NOMO-1 (cell line): ENCODE measurements around the gene CD58.
"Not testable (repeated sequence)": the region's sequence is repeated elsewhere in the genome, so short reads cannot be mapped to it uniquely, and the experiment has no call there.

Experiments used
- DNase-seq, 2 experiments: peaks; one replicate each; lab custom pipeline; 2025; ENCODE audit not compliant: unreplicated experiment in 2 of 2; lab: John Stamatoyannopoulos, UW

The CD58 gene, protein sequence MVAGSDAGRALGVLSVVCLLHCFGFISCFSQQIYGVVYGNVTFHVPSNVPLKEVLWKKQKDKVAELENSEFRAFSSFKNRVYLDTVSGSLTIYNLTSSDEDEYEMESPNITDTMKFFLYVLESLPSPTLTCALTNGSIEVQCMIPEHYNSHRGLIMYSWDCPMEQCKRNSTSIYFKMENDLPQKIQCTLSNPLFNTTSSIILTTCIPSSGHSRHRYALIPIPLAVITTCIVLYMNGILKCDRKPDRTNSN

DNA sequence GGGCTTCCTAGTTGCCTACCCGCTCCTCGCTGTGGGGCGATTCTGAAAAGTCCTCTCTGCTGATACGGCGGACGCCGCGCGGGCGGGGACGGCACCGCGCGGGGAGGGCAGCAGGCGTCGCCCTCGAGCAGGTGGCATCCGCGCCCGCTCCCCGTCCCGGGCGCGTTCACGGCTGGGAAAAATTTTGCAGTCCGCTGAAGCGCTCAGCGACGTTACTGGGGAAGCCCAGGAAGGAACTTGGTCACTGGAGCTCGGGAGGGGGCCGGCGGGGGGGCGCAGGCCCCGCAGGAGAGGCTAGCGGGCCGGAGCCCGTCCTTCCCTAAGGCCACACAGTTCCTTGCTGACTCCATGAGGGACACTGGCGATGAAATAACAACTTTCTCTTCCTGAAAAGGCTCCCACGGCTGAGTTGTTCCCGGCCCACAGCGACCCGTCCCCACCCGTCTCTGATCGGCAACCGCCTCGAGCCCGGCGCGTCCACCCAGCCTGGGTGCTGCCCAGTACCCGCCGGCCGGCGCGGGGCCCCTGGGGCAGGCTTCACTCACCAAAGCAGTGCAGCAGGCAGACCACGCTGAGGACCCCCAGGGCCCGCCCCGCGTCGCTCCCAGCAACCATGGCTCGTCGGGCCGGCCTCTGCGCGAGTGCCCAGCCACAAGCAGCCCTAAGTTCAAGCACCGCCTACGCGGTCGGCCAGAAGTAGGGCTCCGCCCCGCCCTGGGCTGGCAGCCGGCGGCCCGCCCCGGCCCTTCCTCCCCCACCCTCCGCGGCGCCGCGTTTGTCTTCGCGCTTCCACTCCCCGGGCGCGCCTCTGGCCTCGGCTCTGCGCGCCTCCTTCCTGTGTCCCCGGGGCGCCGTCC is at the start of gene CD58:
Gene CD58 (minus strand): TSS at position 669 of the 857 bp plus-strand sequence. CDS start 54 bp downstream, at position 615.
- DNase-seq: peak; percentile 88 to 95

DNA sequence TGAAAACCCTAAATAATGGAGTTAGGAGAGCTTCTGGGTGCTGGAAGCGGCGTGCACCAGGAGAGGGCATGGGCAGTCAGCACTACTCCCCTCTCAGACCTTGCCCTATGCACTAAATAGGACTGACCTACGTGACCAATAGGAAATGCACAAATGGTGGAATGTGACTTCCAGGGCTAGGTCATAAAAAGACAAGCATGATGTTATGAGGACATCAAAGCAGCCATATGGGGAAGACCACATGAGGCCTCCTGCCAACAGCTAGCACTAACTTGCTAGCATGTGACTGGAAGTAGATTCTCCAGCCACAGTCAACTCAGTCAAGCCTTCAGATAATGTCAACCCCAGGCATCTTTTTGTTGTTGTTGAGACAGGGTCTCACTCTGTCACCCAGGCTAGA is 49.6 kb upstream of the CD58 start:
- DNase-seq: not testable (repeated sequence)

DNA sequence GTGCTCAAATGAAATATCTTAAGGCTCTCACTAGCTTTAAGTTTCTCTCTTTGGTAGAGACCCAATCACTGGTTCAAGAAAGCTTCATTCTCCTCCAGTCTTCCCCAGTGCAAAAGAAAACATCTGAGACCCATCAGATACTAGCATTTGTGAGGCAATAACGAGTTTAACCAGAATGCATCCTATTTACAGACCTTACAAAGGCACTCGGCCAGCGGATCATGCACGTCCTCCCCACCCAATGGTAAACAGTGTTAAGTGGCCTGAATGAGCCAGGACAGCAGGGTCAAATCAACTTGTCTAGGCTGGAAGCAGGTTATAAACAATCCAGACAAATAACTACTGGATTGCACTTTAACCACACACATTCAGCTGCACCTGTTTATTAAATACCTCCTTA is 48.3 kb upstream of the CD58 start:
- not testable (repeated sequence) for DNase-seq

DNA sequence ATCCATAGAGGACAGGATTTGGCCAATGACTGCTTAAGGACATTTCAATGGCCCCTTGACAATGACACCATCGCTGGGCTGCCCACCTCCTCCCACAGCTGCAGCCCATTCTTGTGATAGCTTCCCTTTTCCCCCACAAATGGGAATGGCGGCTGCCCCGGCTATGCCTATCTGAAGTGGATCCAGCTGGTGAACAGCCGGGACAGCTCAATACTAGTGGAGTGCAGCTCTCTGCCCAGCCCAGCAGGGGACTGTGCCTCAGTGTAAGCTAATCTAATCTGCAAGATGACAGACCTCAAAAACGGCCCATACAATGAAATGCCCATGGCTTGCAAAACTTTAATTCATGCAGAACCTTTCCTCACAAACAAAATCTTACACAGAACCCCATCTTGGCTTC is 47.0 kb upstream of the CD58 start:
- DNase-seq: not testable (repeated sequence)

DNA sequence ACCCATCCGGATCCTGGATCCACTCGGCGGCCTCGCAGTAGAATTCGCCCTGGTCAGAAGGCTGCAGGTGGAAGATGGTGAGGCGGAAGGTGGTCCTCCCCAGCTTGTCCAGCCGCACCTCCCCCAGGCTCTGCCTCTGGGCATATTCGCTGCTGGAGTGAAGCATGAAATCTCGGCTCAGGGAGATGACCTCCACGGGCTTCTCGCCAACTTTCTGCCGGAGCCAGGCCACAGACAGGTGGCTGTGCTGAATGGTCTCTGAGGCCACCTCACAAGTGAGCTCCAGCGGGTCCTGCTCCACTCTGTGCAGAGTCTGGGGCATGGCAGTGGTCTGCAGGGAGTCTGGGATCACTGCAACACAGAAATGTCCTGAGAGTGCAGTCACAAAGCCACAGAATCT is 43.0 kb upstream of the CD58 start:
- DNase-seq: not testable (repeated sequence)

DNA sequence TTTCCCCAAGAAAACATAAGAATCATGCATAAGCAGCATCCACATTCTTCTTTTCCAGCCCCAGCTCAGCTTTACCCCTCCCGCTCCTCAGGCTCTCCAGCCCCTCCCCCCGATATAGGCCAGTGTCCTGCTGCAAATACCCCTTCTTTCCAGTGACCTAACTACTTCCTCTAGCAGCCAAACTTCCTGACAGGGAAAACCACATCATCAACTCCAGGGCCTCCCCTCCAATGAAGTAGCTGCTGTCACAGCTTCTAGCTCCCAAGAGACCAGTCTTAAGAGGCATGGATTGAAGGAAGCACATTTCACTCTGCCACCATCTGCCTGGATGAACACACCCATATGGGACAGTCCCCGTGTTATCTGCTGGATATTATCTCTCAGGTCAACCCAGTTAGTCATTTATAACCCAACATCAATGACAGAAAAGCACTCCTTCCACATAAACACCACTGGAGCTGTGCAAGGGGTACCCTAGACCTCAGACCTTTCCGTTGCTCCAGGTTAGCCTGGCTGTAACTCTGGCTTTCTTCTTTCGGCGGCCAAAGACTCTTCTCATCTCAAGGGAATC is 39.1 kb upstream of the CD58 start:
- not testable (repeated sequence) for DNase-seq

DNA sequence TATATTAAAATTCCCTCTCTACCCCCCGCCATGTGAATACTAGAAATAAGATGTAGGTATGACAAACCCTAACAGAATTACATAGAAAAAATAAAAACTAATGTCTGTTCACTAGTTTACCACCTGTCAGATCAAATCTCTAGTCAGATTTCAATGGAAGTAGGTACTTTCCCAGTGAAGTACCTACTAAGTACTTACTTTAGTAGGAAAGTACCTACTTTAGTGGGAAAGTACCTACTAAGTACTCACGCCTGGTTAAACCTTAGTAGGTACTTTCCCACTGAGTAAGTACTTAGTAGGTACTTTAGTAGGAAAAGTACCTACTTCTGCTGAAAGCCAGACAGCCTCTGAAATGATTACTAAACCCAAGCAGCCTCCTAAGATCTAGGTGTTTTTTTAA is 38.0 kb upstream of the CD58 start:
- not testable (repeated sequence) for DNase-seq

DNA sequence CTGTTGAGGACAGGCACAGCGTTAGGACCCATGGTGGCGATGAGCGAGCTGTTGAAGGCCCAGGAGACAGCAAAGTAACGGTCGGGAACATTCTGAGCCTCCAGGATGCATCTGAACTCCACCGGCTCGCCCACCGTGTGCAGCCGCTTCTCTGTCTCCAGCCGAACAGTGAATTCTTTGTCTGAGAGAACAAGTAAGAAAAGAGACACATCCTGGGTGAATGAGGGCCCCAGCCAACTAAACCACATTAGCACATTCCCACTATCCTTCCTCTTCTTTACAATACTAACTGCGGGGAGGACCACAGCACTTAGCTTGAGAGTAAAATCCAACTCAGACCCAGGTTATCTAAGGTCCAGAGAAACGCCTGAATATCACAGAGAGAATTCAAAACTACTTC is 37.3 kb upstream of the CD58 start:
- DNase-seq: not testable (repeated sequence)

DNA sequence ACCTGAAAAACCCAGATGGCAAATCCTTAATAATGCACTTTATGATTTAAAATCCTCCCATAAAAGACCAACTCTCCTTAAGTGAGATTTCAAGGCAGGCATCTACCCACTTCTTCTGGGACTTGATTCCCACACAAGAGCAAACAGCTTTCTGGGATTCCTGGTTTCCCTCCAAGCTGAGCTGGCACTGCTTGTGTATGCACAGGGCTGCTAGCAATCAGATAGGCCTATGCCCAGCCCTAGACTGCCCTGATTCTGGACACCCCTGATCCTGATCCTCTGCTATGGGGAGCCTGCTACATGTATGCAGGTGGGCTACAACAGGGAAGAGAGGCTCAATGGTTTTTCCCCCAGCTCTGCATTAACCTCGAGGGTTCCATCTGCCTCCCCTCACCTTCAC is 36.6 kb upstream of the CD58 start:
- DNase-seq: not testable (repeated sequence)

DNA sequence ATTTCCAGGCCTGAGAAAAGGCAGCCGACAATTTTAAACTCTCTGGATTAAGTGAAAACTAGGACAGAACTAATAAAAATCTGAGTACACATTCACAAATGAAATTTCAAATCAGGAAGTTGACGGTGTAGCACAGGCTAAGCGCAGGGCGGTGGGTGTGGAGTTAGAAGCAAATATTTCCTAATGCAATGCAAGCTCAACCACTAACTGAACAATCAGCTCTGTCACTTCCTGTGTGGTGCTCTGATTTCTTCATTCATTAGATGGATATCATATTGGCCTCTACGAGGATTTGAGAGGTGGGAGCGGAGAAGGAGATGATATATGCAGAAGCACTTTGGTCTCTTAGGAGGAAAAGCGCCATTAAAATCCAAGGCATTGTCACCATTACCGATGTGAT is 35.2 kb upstream of the CD58 start:
- peak; percentile 75 to 93 for DNase-seq

DNA sequence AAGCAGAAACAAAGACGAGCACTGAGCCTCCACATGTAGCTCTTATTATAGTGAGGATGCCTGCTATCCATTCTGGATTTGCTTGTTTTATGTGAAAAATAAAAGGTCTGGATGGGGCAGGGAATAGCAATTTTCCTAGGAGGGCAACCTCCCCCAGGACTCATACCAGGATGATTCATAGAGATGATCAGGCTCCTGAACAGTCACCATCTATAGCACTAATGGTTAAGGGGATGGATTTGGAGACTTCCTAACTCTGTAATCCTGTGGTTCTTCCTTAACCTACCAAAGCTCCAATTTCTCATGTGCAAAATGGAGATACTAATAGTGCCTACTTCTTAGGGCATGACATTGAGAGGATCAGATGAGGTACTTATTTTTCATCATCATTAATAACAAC is 34.5 kb upstream of the CD58 start:
- no peak for DNase-seq

DNA sequence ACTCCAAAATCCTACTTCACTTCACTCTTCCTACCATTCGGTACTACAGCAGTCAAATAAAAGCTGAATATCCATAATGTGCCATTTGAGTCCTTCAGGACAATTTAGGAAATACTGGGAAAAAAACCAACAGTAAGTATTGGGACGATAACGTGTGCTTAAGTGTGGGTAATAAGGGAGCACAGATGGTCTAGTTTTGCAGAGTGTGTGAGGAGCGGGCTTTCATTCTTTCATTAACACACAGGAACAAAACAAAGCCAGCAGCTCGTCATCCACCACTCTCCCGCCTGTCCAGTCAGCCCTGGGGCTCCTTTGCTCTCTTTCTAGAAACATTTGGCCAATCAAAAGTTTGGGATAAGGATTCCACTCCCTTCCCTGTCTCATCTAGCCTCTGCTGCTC is 33.6 kb upstream of the CD58 start:
- not testable (repeated sequence) for DNase-seq

DNA sequence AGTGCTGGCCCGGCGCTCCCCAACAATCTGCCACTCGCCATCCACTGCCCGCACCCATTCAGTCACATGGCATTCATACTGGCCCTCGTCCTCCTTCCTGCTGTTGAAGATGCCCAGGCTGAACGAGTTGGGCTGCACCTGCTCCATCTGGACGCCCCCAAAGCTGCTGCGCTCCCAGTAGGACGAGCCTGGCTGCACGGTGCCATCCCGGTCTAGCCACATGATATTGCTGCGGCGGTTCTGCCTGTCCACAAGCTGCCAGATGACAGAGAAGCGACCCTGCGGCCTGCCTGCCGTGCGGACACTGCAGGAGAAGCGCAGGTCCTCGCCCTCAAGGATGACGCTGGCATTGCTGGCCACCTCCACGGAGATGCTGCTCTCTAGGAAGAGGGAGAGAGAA is 32.8 kb upstream of the CD58 start:
- DNase-seq: not testable (repeated sequence)

DNA sequence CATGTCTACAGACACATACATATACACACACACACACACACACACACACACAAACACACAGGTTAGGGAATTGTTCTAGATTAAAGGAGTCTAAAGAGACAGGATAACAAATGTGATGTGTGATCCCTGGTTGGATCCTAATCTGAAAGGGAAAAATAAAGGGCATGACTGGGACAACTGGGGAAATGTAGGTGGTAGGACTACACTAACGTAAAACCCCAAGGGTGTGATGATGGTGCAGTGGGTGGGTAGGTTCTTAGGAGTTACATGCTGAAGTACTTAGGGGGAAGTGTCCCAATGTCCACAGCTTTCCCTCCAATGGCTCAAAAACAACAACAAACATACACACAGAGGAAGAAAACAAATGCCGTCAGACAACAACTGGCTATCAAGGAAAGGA is 28.5 kb upstream of the CD58 start:
- not testable (repeated sequence) for DNase-seq

DNA sequence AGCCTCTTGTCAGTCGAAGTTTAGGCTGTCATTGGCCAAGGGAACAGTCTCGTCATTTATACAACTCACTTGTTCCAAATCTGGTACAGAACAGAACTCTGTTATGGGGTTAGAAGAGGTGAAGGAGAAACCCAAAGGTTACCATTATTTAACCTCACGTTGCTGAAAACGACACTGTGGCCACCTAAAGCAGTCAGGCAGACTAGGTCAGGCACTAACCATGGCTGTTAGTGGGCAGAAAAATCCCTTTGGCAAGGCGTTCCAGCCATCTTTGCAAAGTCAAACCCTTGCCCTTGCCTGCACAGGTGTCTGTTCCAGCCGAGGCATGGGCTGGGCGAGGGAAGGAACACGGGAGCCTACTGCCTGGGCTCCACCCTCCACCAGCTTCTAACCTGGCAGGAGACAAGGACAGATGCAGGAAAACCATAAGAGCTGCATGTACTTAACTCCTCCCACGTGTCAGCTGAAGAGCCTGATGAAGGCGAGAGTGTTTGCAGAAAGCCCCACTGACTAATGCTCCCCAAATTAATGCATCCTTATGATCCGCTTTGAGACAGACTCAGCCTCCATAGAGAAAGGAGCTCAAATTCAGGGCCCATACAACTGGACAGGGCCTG is 27.7 kb upstream of the CD58 start:
- not testable (repeated sequence) for DNase-seq

DNA sequence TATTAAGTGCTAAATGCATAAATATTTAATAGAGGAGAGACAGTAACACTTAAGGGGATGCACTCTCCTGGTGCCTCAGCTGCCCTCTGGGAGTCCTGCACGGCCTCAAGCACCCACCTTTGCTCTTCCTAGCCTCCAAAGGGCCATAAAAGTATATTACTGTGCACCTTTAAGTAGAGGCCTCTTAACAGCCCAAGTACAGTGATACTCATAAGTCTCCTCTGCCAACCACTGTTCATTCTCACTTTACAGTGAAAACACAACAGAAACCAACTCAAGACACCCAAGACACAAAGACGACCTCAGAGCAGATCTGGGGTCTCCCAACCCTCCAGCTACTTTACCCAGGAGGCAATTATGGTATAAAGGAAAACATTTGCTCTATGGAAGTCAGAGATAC is 26.6 kb upstream of the CD58 start:
- not testable (repeated sequence) for DNase-seq

DNA sequence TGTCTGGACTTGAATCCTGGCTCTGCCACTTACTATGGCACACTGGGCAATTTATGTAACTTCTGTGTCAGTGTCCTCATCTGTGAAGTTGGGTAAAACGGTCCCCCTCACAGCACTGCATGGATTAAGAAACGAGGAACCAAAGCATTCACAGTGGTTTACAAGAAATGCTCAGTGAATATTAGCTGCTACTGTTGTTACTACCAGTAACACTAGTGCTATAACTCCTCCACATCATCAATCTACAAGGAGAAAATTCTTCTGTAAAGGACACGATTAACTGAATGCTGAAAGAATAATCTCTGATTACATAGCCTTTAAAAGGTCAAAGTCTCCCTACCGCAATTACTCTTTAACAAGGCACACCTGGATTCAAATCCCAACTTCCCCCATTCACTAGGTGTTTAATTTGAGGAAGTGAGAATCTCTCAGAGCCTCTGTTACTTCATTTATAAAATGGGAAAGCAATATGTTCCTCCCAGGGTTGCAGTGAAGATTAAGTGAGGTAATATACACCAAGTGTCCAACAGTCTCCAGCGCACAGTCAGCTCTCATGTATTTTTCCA is 26.0 kb upstream of the CD58 start:
- DNase-seq: peak in 1 of 2 experiments; percentile 46

DNA sequence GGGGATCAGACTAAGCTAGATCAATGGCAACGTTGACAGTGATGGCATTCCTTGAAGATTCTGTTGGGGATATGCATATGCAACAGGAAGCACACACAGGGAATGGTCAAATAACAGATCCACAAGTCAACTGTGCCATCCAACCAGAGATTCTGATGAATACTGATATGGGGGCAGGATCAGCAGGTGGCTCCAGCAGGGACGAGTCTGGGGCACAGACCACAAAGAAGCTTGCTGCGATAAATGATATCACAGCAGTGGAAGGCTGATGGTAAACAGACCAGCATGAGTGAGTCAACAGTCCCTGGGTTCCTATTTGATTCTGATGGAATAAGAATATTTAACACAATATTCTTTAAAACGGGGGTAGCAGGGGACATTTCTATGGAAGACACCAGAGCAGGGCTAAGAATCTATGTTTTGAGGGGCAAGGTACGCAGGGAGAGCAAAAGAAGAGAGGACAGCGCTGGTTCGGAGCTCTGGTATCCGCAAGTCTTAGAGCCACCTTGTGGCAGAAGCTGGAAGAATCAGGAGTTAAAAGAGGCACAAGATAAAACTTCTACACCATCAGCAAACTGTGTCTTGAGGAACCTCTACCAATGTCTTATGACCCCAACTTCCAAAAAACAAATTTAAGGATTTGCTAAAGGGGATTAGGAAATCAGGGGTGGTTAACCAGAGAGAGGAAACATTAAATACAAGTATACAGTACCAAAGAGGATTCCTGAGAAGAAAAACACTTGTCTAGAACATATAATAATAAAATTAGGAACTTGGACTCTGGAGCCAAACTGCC is 25.3 kb upstream of the CD58 start:
- peak; percentile 24 to 57 for DNase-seq

DNA sequence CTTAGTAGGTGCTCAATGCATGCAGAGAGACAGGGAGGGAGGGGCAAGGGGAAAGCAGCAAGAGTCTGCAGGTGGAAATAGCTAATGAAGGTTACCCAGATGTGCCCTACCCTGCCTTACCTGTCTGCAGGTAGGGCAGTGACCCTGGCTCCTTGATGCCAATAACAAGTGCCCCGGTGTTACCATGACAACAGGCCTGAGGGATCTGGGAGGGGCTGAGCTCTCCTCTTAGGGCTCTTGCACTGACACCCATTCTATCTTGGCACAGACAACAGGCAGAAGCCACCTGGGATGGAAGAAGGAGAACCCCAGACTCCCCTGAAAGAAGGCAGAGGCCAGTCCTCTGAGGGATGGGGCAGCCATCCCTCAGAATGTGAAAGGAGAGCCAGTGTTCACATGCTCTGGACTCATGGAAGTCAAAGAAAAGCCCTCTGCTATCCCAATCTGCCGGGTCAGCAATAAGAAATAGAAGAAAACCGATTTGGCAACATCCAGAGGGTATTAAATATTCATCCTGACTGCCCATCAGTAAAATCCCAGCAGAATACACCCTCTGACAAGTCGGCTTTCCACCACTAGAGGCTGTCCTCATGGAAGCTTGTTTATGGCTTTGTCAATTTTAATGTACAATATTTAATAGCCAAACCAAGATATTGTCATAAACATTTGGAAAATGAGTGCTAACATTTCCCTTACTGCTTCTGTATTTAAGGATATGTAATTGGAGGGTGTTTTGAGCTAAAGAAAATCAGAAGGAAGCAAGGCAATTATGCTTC is 24.4 kb upstream of the CD58 start:
- DNase-seq: not testable (repeated sequence)
